ENCODE data around the gene ST14. TPM values are rescaled to one million over a fixed set of nuclear protein-coding genes. Genes with fewer than 3 reads are reported as not detected.

The ST14 gene
- total and polyA plus RNA-seq, 10 of the 15 experiments (the other 5 are each of a cell fraction or from before 2014, with no cell fraction given) = 0.02 to 3.9 (median 0.73) TPM; not detected in 2

GRCh38 chr11:130123414-130124040, 36.1 kb upstream of the ST14 start (continued):
- TF ChIP-seq PRDM15 (CRISPR knock-in tag; IDR thresholded peaks at IDR 0.05) (no peak), BHLHE40 (IDR thresholded peaks at IDR 0.05; ENCODE audit: borderline replicate concordance in 1 of 2, low read depth in 2 of 2, low read length in 1 of 2) (no peak), CBX5 (IDR thresholded peaks at IDR 0.05; ENCODE audit: low read depth) (no peak), STAT3 (IDR thresholded peaks at IDR 0.05; ENCODE audit: low read depth, low read length) (no peak)

- Histone ChIP-seq H3K4me3 (no peak overlapping the region), H3K79me2 (ENCODE audit: control insufficient read depth, insufficient read depth, low read length) (no peaks in the 10 kb centered on the region), H3K4me1 (ENCODE audit: control insufficient read depth, insufficient read depth, low read length) (peaks cover 2% of the 10 kb centered on the region), H2AFZ (ENCODE audit: control insufficient read depth, low read depth, low read length) (no peak overlapping the region), H3K9ac (ENCODE audit: control insufficient read depth, insufficient read depth, low read length) (no peak overlapping the region), H4K20me1 (ENCODE audit: control insufficient read depth, insufficient read depth) (no peaks in the 10 kb centered on the region), H3K4me2 (ENCODE audit: control insufficient read depth, insufficient read depth) (no peak overlapping the region), H3K36me3 (ENCODE audit: control insufficient read depth in 2 of 2, insufficient read depth in 2 of 2, low read length in 1 of 2) (peaks cover 0 to 3% of the 10 kb centered on the region in 2 experiments; a peak in 1 of 4 replicates), H3K9me3 (replicated peaks; ENCODE audit: control insufficient read depth, insufficient read depth, low read length) (no peaks in the 10 kb centered on the region), H3K27ac (ENCODE audit: control insufficient read depth, insufficient read depth) (no peak overlapping the region), H3K27me3 (replicated peaks in 1 of 2; ENCODE audit: control insufficient read depth in 2 of 2, insufficient read depth in 2 of 2, low read length in 1 of 2) (no peaks in the 10 kb centered on the region)
- SMC1A ChIA-PET (ENCODE audit: uncharacterized antibody, unreplicated experiment) = interaction anchor here (1.1 kb wide), 1 partner anchor 53 kb away, joined by 4 read pairs; no protein-coding TSS in a partner anchor
- in situ Hi-C loops (cut with MboI) (no loop called here), intact Hi-C loops (cut with micrococcal nuclease; ENCODE audit: unreplicated experiment) (no loop called here)
- no TSS peak for BruUV-seq (replicated peaks)
- CTCF ChIA-PET = no interaction called here
- no peak for ATAC-seq
- RAD21 ChIA-PET (ENCODE audit: unreplicated experiment) = interaction anchor here (1.0 kb wide), 1 partner anchor 8 kb away, joined by 6 read pairs; no protein-coding TSS in a partner anchor
- FAIRE-seq = no peak
- TF ChIP-seq EP300 (IDR thresholded peaks at IDR 0.05; ENCODE audit: borderline replicate concordance in 1 of 2, control insufficient read depth in 1 of 2, low read depth in 2 of 2, low read length in 2 of 2) (no peak), BCL3 (IDR thresholded peaks at IDR 0.05; ENCODE audit: borderline replicate concordance, insufficient read depth, low read depth, low read length, poor library complexity, severe bottlenecking) (no peak), YY1 (IDR thresholded peaks at IDR 0.05; ENCODE audit: low read depth, low read length) (no peak), BCL11A (IDR thresholded peaks at IDR 0.05; ENCODE audit: low read depth, low read length) (no peak), RCOR1 (conservative IDR thresholded peaks at IDR 0.05; ENCODE audit: low read depth, low read length) (no peak), DPF2 (IDR thresholded peaks at IDR 0.05) (no peak), RELA (IDR thresholded peaks at IDR 0.05; ENCODE audit: borderline replicate concordance, partially characterized antibody) (no peak), NFYB (IDR thresholded peaks at IDR 0.05; ENCODE audit: insufficient read depth, low read depth, low read length) (no peak), RB1 (IDR thresholded peaks at IDR 0.05; ENCODE audit: borderline replicate concordance) (no peak), PAX8 (IDR thresholded peaks at IDR 0.05) (no peak)
- WGBS (ENCODE audit: insufficient coverage, insufficient replicate concordance, low lambda C conversion rate, missing lambda C conversion rate) = 20% methylated on average over 4 of the region's 4 CpGs
- no peak for DNase-seq (ENCODE audit: low read depth, low spot score)
- POLR2A ChIA-PET = no interaction called here
These were observed 35.5 kb upstream of the ST14 start for GRCh38 chr11:130124096-130124495.

All from GM12878 (cell line).